Ishikawa (cell line): ENCODE measurements around the gene HEATR9.

Experiments used
- CEBPB ChIP-seq: IDR thresholded peaks from 2 replicates; pipeline ENCODE4 v1.6.1; 2012
- CREB1 ChIP-seq: IDR thresholded peaks from 2 replicates; pipeline ENCODE4 v1.6.1; 2012; ENCODE audit warnings: low read depth
- EGR1 ChIP-seq: IDR thresholded peaks from 2 replicates; pipeline ENCODE4 v1.6.1; 2012
- EP300 ChIP-seq: IDR thresholded peaks from 2 replicates; pipeline ENCODE4 v1.6.1; 2012; ENCODE audit warnings: borderline replicate concordance
- FOXM1 ChIP-seq: IDR thresholded peaks from 2 replicates; pipeline ENCODE4 v1.6.1; 2012; ENCODE audit warnings: low read depth, borderline replicate concordance
- MAX ChIP-seq: IDR thresholded peaks from 2 replicates; pipeline ENCODE4 v1.6.1; 2012
- RAD21 ChIP-seq: IDR thresholded peaks from 2 replicates; pipeline ENCODE4 v1.6.1; 2012; ENCODE audit warnings: low read depth
- REST ChIP-seq: IDR thresholded peaks from 2 replicates; pipeline ENCODE4 v1.6.1; 2012; ENCODE audit warnings: low read depth, mild to moderate bottlenecking
- TAF1 ChIP-seq: IDR thresholded peaks from 2 replicates; pipeline ENCODE4 v1.6.1; 2012; ENCODE audit warnings: low read depth, mild to moderate bottlenecking
- TCF12 ChIP-seq: IDR thresholded peaks from 2 replicates; pipeline ENCODE4 v1.6.1; 2012; ENCODE audit warnings: low read depth
- TEAD4 ChIP-seq: IDR thresholded peaks from 2 replicates; pipeline ENCODE4 v1.6.1; 2012
- USF1 ChIP-seq: IDR thresholded peaks from 2 replicates; pipeline ENCODE4 v1.6.1; 2012
- ZBTB7A ChIP-seq: IDR thresholded peaks from 2 replicates; pipeline ENCODE4 v1.6.1; 2012; ENCODE audit warnings: low read depth

- TF ChIP-seq FOXM1 (no peak), CEBPB (no peak), CREB1 (no peak), RAD21 (no peak), EP300 (no peak), REST (no peak), MAX (no peak), EGR1 (no peak), ZBTB7A (no peak), USF1 (no peak), TEAD4 (no peak), TAF1 (no peak), TCF12 (no peak)
Observed at GRCh38 chr17:35913609-35914008, 44.9 kb upstream of the HEATR9 start.
